ENCODE results near the gene PRKCH.

GRCh38 chr14:61290701-61291100, 30.7 kb upstream of the PRKCH start:
- TF ChIP-seq, protein P1, sequence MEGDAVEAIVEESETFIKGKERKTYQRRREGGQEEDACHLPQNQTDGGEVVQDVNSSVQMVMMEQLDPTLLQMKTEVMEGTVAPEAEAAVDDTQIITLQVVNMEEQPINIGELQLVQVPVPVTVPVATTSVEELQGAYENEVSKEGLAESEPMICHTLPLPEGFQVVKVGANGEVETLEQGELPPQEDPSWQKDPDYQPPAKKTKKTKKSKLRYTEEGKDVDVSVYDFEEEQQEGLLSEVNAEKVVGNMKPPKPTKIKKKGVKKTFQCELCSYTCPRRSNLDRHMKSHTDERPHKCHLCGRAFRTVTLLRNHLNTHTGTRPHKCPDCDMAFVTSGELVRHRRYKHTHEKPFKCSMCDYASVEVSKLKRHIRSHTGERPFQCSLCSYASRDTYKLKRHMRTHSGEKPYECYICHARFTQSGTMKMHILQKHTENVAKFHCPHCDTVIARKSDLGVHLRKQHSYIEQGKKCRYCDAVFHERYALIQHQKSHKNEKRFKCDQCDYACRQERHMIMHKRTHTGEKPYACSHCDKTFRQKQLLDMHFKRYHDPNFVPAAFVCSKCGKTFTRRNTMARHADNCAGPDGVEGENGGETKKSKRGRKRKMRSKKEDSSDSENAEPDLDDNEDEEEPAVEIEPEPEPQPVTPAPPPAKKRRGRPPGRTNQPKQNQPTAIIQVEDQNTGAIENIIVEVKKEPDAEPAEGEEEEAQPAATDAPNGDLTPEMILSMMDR (IDR thresholded peaks at IDR 0.05) = no peak
- TF ChIP-seq POLR2A (IDR thresholded peaks at IDR 0.05) (no peak), EP300 (IDR thresholded peaks at IDR 0.05) (no peak)
